Measurements from ENCODE around the gene CDC42BPG.

DNA sequence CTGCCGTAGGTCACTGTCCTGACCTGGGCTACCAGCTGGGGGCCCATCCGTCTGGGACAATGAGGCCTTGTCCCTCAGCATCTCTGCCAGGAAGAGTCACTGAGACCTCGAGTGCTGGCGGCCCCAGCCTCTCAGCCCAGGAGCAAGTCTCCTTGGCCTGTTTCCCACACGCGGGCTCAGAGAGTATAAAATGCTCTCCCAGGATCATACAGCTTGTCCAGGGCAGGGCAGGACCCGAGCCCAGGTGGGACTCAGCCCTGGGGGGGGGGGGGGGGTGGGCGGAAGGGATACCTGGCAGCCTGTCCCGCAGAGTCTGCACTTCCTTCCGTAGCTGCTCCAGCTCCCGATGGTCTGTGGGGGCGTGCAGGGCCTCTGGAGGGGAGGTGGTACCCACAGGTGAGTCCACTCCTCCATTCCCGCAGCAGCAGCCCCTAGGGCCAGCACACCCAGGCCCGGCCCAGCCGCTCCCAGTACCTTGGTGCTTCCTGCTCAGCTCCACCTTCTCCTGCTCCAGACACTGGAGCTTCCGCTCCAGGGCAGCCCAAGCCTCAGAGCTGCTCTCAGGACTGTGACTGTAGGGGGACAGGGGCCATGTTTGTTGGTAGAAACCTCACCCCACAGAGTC, 7.9 kb downstream of the CDC42BPG start:
- TF ChIP-seq ATF3 (IDR thresholded peaks at IDR 0.05): no peak
- no peak for TF ChIP-seq CTCF (IDR thresholded peaks at IDR 0.05 in 2 of 3, conservative IDR thresholded peaks at IDR 0.05 in 1 of 3; ENCODE audit: borderline replicate concordance in 1 of 3, insufficient read depth in 1 of 3, low read depth in 2 of 3, low read length in 2 of 3)
- TF ChIP-seq SRF (IDR thresholded peaks at IDR 0.05; ENCODE audit: low read depth): no peak
- no peak for TF ChIP-seq SIN3A (IDR thresholded peaks at IDR 0.05; ENCODE audit: low read depth)
- TF ChIP-seq JUND (IDR thresholded peaks at IDR 0.05): no peak
- no peak for TF ChIP-seq MAX (IDR thresholded peaks at IDR 0.05)
